NCI-H2196 (cell line): ENCODE data around the gene PRRC2C.
"Not testable (repeated sequence)": the region's sequence is repeated elsewhere in the genome, so short reads cannot be mapped to it uniquely, and the experiment has no call there.

Experiments
- DNase-seq: peaks from one replicate; lab custom pipeline; 2025; ENCODE audit not compliant: unreplicated experiment; lab: John Stamatoyannopoulos, UW

Gene PRRC2C

GRCh38 chr1:171581766-171582165 lies 96.4 kb downstream of the PRRC2C start:
- no peak for DNase-seq

GRCh38 chr1:171582589-171582988 lies 97.3 kb downstream of the PRRC2C start:
- DNase-seq: no peak

- no peak for DNase-seq
Measured at GRCh38 chr1:171583591-171584201, 98.4 kb downstream of the PRRC2C start.

GRCh38 chr1:171585715-171586114 lies 100.4 kb downstream of the PRRC2C start:
- DNase-seq: no peak

GRCh38 chr1:171588230-171588629 lies 102.9 kb downstream of the PRRC2C start:
- no peak for DNase-seq

GRCh38 chr1:171590022-171590421 lies 104.7 kb downstream of the PRRC2C start:
- no peak for DNase-seq

- DNase-seq: no peak
Measured at GRCh38 chr1:171595324-171595723, 110.0 kb downstream of the PRRC2C start.

- no peak for DNase-seq
Measured at GRCh38 chr1:171596119-171596518, 110.8 kb downstream of the PRRC2C start.

GRCh38 chr1:171596705-171597104 lies 111.4 kb downstream of the PRRC2C start:
- DNase-seq: no peak

GRCh38 chr1:171597203-171597602 lies 111.9 kb downstream of the PRRC2C start:
- DNase-seq: no peak

GRCh38 chr1:171600310-171600709 lies 115.0 kb downstream of the PRRC2C start:
- DNase-seq: not testable (repeated sequence)

GRCh38 chr1:171600862-171601261 lies 115.5 kb downstream of the PRRC2C start:
- no peak for DNase-seq

GRCh38 chr1:171603042-171603441 lies 117.7 kb downstream of the PRRC2C start:
- not testable (repeated sequence) for DNase-seq

GRCh38 chr1:171606402-171606941 lies 121.1 kb downstream of the PRRC2C start:
- no peak for DNase-seq

- no peak for DNase-seq
Measured at GRCh38 chr1:171610385-171610784, 125.1 kb downstream of the PRRC2C start.

GRCh38 chr1:171611306-171611705 lies 126.0 kb downstream of the PRRC2C start:
- DNase-seq: no peak

- no peak for DNase-seq
Measured at GRCh38 chr1:171613282-171613681, 128.0 kb downstream of the PRRC2C start.

GRCh38 chr1:171615122-171615906 lies 130.0 kb downstream of the PRRC2C start:
- DNase-seq: not testable (repeated sequence)

GRCh38 chr1:171616586-171616985 lies 131.3 kb downstream of the PRRC2C start:
- DNase-seq: no peak

GRCh38 chr1:171622152-171622462 lies 136.8 kb downstream of the PRRC2C start, which contains the start of gene MYOCOS:
MYOCOS (plus strand) TSS chr1:171622243; CDS start chr1:171623884, 1,641 bp downstream.
- DNase-seq: no peak

GRCh38 chr1:171623651-171624331 lies 138.5 kb downstream of the PRRC2C start:
- no peak for DNase-seq

- no peak for DNase-seq
Measured at GRCh38 chr1:171625225-171625624, 139.9 kb downstream of the PRRC2C start.
